Endodermal cell (in vitro differentiated cells): Measurements from ENCODE around the gene CENATAC. TPM values are rescaled to one million over a fixed set of nuclear protein-coding genes. Genes with fewer than 3 reads are reported as not detected.

ENCODE experiments used
- DNase-seq: peaks from one replicate; pipeline ENCODE4 v3.0.0-alpha.2; 2017
- H3K27ac ChIP-seq: 2 replicates; pipeline ENCODE4 v1.5.1; 2013; ENCODE audit warnings: mild to moderate bottlenecking, low read depth, low read length, moderate library complexity
- H3K27me3 ChIP-seq: 2 replicates; pipeline ENCODE4 v1.6.1; 2013; ENCODE audit warnings: mild to moderate bottlenecking, low read length, moderate library complexity; ENCODE audit not compliant: insufficient read depth, control insufficient read depth, poor library complexity, severe bottlenecking
- H3K36me3 ChIP-seq: 2 replicates; pipeline ENCODE4 v1.7.0; 2013; ENCODE audit warnings: mild to moderate bottlenecking, low read length, moderate library complexity; ENCODE audit not compliant: control insufficient read depth, insufficient read depth
- H3K4me1 ChIP-seq: one replicate; pipeline ENCODE4 v1.7.0; 2013; ENCODE audit warnings: low read length; ENCODE audit not compliant: control insufficient read depth, insufficient read depth
- H3K4me3 ChIP-seq: 2 replicates; pipeline ENCODE4 v1.5.1; 2013; ENCODE audit warnings: mild to moderate bottlenecking, low read length, moderate library complexity
- H3K9ac ChIP-seq: 2 replicates; pipeline ENCODE4 v1.6.1; 2013; ENCODE audit warnings: mild to moderate bottlenecking, low read length, moderate library complexity; ENCODE audit not compliant: poor library complexity, severe bottlenecking; ENCODE audit errors: extremely low read depth
- H3K9me3 ChIP-seq: 2 replicates; pipeline ENCODE4 v1.6.1; 2013; ENCODE audit warnings: mild to moderate bottlenecking, low read length, moderate library complexity; ENCODE audit not compliant: control insufficient read depth
- H3K27ac Mint-ChIP-seq: 2 replicates; pipeline ENCODE4 v1.8.0; 2020; ENCODE audit warnings: mixed read lengths
- H3K27me3 Mint-ChIP-seq: 2 replicates; pipeline ENCODE4 v1.8.0; 2021; ENCODE audit warnings: mild to moderate bottlenecking, mixed read lengths; ENCODE audit not compliant: insufficient read depth
- H3K36me3 Mint-ChIP-seq: 2 replicates; pipeline ENCODE4 v1.8.0; 2020; ENCODE audit warnings: low read depth, mixed read lengths
- H3K4me1 Mint-ChIP-seq: 2 replicates; pipeline ENCODE4 v1.8.0; 2020; ENCODE audit warnings: mixed read lengths
- H3K4me3 Mint-ChIP-seq: 2 replicates; pipeline ENCODE4 v1.8.0; 2020; ENCODE audit warnings: mild to moderate bottlenecking, moderate library complexity, mixed read lengths
- H3K9me3 Mint-ChIP-seq: 2 replicates; pipeline ENCODE4 v1.8.0; 2020; ENCODE audit warnings: mild to moderate bottlenecking, mixed read lengths
- WGBS, 2 experiments: methylation state at CpG; one replicate each; pipeline versions ENCODE4 v1.1.5 to v1.1.7; 2013; ENCODE audit warnings: missing lambda C conversion rate in 2 of 2, mixed read lengths in 1 of 2; ENCODE audit not compliant: insufficient coverage in 1 of 2, insufficient read length in 1 of 2; 5-methylcytosine and 5-hydroxymethylcytosine counted together
- total RNA-seq, 2 donors: library from RNA; stranded (reverse); fragmentation: NEBNext Ultra II Directional in 1 of 2; extraction: Animal tissue kit (Norgen Biotek cat#: 25700) in 1 of 2; gene quantifications; 2 replicates in 1 of 2; 3 replicates in 1 of 2; pipeline ENCODE4 v1.2.1, GENCODE V29; 2021
- TF ChIP-seq, protein P1 (sequence below): fragments of 200-600 bp; sonication (generic); conservative IDR thresholded peaks from 2 replicates; pipeline ENCODE4 v1.5.0; 2021; ENCODE audit warnings: antibody characterized with exemption, mild to moderate bottlenecking

The CENATAC gene
- total RNA-seq, 2 donors from 2014 or later: 38.7 to 43.3 TPM

- no peak for DNase-seq
- Histone ChIP-seq H3K9ac (no peak overlapping the region), H3K4me3 (no peak overlapping the region), H3K4me1 (no peaks in the 10 kb centered on the region), H3K9me3 (no peaks in the 10 kb centered on the region), H3K27ac (no peak overlapping the region), H3K36me3 (peaks cover 86% of the 10 kb centered on the region), H3K27me3 (no peaks in the 10 kb centered on the region)
- WGBS, 2 experiments: 99 to 100% methylated on average over 3 of the region's 3 CpGs
- no peak overlapping the region for H3K4me3 Mint-ChIP-seq
- H3K4me1 Mint-ChIP-seq: peaks cover 7% of the 10 kb centered on the region
- H3K27me3 Mint-ChIP-seq: no peaks in the 10 kb centered on the region
- TF ChIP-seq, protein P1, sequence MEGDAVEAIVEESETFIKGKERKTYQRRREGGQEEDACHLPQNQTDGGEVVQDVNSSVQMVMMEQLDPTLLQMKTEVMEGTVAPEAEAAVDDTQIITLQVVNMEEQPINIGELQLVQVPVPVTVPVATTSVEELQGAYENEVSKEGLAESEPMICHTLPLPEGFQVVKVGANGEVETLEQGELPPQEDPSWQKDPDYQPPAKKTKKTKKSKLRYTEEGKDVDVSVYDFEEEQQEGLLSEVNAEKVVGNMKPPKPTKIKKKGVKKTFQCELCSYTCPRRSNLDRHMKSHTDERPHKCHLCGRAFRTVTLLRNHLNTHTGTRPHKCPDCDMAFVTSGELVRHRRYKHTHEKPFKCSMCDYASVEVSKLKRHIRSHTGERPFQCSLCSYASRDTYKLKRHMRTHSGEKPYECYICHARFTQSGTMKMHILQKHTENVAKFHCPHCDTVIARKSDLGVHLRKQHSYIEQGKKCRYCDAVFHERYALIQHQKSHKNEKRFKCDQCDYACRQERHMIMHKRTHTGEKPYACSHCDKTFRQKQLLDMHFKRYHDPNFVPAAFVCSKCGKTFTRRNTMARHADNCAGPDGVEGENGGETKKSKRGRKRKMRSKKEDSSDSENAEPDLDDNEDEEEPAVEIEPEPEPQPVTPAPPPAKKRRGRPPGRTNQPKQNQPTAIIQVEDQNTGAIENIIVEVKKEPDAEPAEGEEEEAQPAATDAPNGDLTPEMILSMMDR: no peak
- no peaks in the 10 kb centered on the region for H3K9me3 Mint-ChIP-seq
- no peak overlapping the region for H3K27ac Mint-ChIP-seq
- peaks cover 71% of the 10 kb centered on the region for H3K36me3 Mint-ChIP-seq
Measured at GRCh38 chr11:119012629-119013170, 14.8 kb downstream of the CENATAC start.

DNA sequence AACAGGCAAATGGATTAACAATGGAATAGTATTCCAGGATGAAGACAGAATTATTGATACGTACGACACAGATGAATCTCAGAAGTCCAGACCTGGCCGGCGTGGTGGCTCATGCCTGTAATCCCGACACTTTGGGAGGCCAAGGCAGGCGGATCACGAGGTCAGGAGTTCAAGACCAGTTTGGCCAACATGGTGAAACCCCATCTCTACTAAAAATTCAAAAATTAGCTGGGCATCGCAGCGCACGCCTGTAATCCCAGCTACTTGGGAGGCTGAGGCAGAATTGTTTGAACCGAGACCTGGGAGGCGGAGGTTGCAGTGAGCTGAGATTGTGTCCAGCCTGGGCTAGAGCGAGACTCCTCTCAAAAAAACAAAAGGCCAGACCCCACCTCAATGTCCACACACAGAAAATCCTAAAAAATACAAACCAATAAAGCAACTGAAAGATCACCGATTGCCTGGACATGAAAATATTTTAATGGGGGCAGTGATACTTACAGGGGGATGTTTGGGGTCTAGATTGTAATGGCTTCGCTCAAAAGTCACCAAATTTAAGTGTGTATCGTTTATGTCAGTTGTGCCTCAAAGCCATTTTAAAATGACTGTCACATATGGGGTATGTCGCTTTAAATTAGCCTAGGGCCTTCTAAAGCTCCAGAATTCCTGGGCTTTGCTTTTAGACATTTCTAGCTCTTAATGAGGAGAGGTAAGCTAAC, 16.4 kb downstream of the CENATAC start:
- Mint-ChIP-seq H3K27ac (peak overlapping the region; percentile 62), H3K9me3 (no peaks in the 10 kb centered on the region), H3K4me3 (no peak overlapping the region), H3K4me1 (peaks cover 7% of the 10 kb centered on the region), H3K27me3 (no peaks in the 10 kb centered on the region), H3K36me3 (peaks cover 65% of the 10 kb centered on the region)
- TF ChIP-seq, protein P1: no peak
- 89 to 90% methylated on average over 14 to 17 of the region's 17 CpGs for WGBS, 2 experiments
- no peaks in the 10 kb centered on the region for H3K9me3 ChIP-seq
- H3K27ac ChIP-seq: no peak overlapping the region
- H3K4me1 ChIP-seq: peaks cover 2% of the 10 kb centered on the region
- H3K27me3 ChIP-seq: no peaks in the 10 kb centered on the region
- DNase-seq: no peak
- no peak overlapping the region for H3K4me3 ChIP-seq
- no peak overlapping the region for H3K9ac ChIP-seq
- peaks cover 77% of the 10 kb centered on the region for H3K36me3 ChIP-seq

DNA sequence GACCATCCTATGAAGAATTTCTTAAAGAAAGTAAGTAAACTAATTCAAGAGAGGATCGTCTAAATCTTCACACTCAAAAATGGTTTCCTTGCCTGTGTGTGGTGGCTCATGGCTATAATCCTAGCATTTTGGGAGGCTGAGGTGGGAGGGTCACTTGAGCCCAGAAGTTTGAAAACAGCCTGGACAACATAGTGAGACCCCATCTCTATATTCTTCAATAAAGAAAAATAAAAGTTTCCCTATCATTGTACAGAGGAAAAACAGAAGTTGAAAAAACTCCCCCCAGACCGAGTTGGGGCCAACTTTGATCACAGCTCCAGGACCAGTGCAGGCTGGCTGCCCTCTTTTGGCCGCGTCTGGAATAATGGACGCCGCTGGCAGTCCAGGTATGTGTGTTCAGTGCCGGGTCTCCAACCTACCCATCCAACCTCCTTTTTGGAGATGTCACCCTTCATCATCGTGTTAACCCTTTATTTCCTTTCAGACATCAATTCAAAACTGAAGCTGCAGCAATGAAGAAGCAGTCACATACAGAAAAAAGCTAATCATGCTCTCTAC, 17.2 kb downstream of the CENATAC start:
- Histone ChIP-seq H3K9ac (no peak overlapping the region), H3K27ac (no peak overlapping the region), H3K27me3 (no peaks in the 10 kb centered on the region), H3K4me1 (peaks cover 6% of the 10 kb centered on the region), H3K9me3 (no peaks in the 10 kb centered on the region), H3K4me3 (no peak overlapping the region), H3K36me3 (peaks cover 73% of the 10 kb centered on the region)
- H3K27me3 Mint-ChIP-seq: no peaks in the 10 kb centered on the region
- peak; percentile 48 for DNase-seq
- H3K4me1 Mint-ChIP-seq: peaks cover 10% of the 10 kb centered on the region
- 81 to 82% methylated on average over 7 to 8 of the region's 8 CpGs for WGBS, 2 experiments
- no peaks in the 10 kb centered on the region for H3K9me3 Mint-ChIP-seq
- TF ChIP-seq, protein P1: no peak
- peaks cover 65% of the 10 kb centered on the region for H3K36me3 Mint-ChIP-seq
- no peak overlapping the region for H3K4me3 Mint-ChIP-seq
- H3K27ac Mint-ChIP-seq: peak overlapping the region; percentile 15
